Osteocyte (in vitro differentiated cells): ENCODE data around the gene MRPS6. TPM values are rescaled to one million over a fixed set of nuclear protein-coding genes. Genes with fewer than 3 reads are reported as not detected.

Source experiments
- DNase-seq: peaks from one replicate; pipeline ENCODE4 v3.0.0; 2021; ENCODE audit warnings: mixed read lengths; ENCODE audit not compliant: unreplicated experiment; ENCODE audit errors: extremely low spot score
- H3K27ac Mint-ChIP-seq: one replicate; pipeline ENCODE4 v1.8.0; 2021; ENCODE audit warnings: mild to moderate bottlenecking, mixed read lengths; ENCODE audit not compliant: unreplicated experiment
- H3K27me3 Mint-ChIP-seq: one replicate; pipeline ENCODE4 v1.8.0; 2021; ENCODE audit warnings: mixed read lengths; ENCODE audit not compliant: unreplicated experiment
- H3K36me3 Mint-ChIP-seq: one replicate; pipeline ENCODE4 v1.8.0; 2021; ENCODE audit warnings: mixed read lengths; ENCODE audit not compliant: unreplicated experiment
- H3K4me1 Mint-ChIP-seq: one replicate; pipeline ENCODE4 v1.8.0; 2021; ENCODE audit warnings: mixed read lengths; ENCODE audit not compliant: unreplicated experiment
- H3K4me3 Mint-ChIP-seq: one replicate; pipeline ENCODE4 v1.8.0; 2021; ENCODE audit warnings: mild to moderate bottlenecking, moderate library complexity, mixed read lengths; ENCODE audit not compliant: unreplicated experiment
- H3K9me3 Mint-ChIP-seq: one replicate; pipeline ENCODE4 v1.8.0; 2021; ENCODE audit warnings: mixed read lengths; ENCODE audit not compliant: unreplicated experiment
- CTCF ChIP-seq: fragments of 200-600 bp; sonication (generic); IDR thresholded peaks from 2 replicates; pipeline ENCODE4 v1.5.0; 2021; ENCODE audit warnings: antibody characterized with exemption, mild to moderate bottlenecking, moderate library complexity
- total RNA-seq: library from RNA; stranded (reverse); gene quantifications from 2 replicates; pipeline ENCODE4 v1.2.1, GENCODE V29; 2021

Gene MRPS6
- total RNA-seq, 1 donor from 2014 or later = 124 TPM

GRCh38 chr21:34115160-34115559, 41.8 kb downstream of the MRPS6 start:
- no peak overlapping the region for H3K4me3 Mint-ChIP-seq
- no peak for DNase-seq
- H3K27ac Mint-ChIP-seq = no peak overlapping the region
- H3K9me3 Mint-ChIP-seq = peaks cover 3% of the 10 kb centered on the region
- H3K27me3 Mint-ChIP-seq = no peaks in the 10 kb centered on the region
- no peak for TF ChIP-seq CTCF
- H3K4me1 Mint-ChIP-seq = peaks cover 29% of the 10 kb centered on the region
- H3K36me3 Mint-ChIP-seq = peaks cover 24% of the 10 kb centered on the region

- no peak for TF ChIP-seq CTCF
- Mint-ChIP-seq H3K36me3 (peaks cover 25% of the 10 kb centered on the region), H3K27me3 (no peaks in the 10 kb centered on the region), H3K4me1 (peaks cover 29% of the 10 kb centered on the region), H3K27ac (no peak overlapping the region), H3K4me3 (no peak overlapping the region), H3K9me3 (peaks cover 3% of the 10 kb centered on the region)
- DNase-seq = no peak
Measured at GRCh38 chr21:34116569-34116968, 43.2 kb downstream of the MRPS6 start.

- peaks cover 39% of the 10 kb centered on the region for H3K4me1 Mint-ChIP-seq
- H3K4me3 Mint-ChIP-seq = no peak overlapping the region
- H3K9me3 Mint-ChIP-seq = peaks cover 5% of the 10 kb centered on the region
- H3K27ac Mint-ChIP-seq = no peak overlapping the region
- H3K36me3 Mint-ChIP-seq = peaks cover 17% of the 10 kb centered on the region
- TF ChIP-seq CTCF = no peak
- DNase-seq = no peak
- no peaks in the 10 kb centered on the region for H3K27me3 Mint-ChIP-seq
Measured at GRCh38 chr21:34120867-34121266, 47.5 kb downstream of the MRPS6 start.

GRCh38 chr21:34122047-34122446, 48.7 kb downstream of the MRPS6 start:
- peaks cover 5% of the 10 kb centered on the region for H3K9me3 Mint-ChIP-seq
- no peak for DNase-seq
- no peak for TF ChIP-seq CTCF
- H3K4me3 Mint-ChIP-seq = no peak overlapping the region
- peak overlapping the region; percentile 23 for H3K27ac Mint-ChIP-seq
- peaks cover 32% of the 10 kb centered on the region for H3K4me1 Mint-ChIP-seq
- H3K27me3 Mint-ChIP-seq = no peaks in the 10 kb centered on the region
- peaks cover 26% of the 10 kb centered on the region for H3K36me3 Mint-ChIP-seq

GRCh38 chr21:34123609-34124008, 50.2 kb downstream of the MRPS6 start:
- Mint-ChIP-seq H3K4me1 (peaks cover 38% of the 10 kb centered on the region), H3K27ac (no peak overlapping the region), H3K36me3 (peaks cover 31% of the 10 kb centered on the region), H3K27me3 (no peaks in the 10 kb centered on the region), H3K9me3 (peaks cover 5% of the 10 kb centered on the region), H3K4me3 (no peak overlapping the region)
- TF ChIP-seq CTCF = no peak
- no peak for DNase-seq
